ENCODE measurements around the gene SPOCK1. TPM values are rescaled to one million over a fixed set of nuclear protein-coding genes. Genes with fewer than 3 reads are reported as not detected.

Gene SPOCK1
- total and polyA plus RNA-seq, 9 of the 15 experiments (the other 6 are each of a cell fraction or from before 2014, with no cell fraction given), result 0.01 to 0.35 (median 0.04) TPM; not detected in 6

DNA sequence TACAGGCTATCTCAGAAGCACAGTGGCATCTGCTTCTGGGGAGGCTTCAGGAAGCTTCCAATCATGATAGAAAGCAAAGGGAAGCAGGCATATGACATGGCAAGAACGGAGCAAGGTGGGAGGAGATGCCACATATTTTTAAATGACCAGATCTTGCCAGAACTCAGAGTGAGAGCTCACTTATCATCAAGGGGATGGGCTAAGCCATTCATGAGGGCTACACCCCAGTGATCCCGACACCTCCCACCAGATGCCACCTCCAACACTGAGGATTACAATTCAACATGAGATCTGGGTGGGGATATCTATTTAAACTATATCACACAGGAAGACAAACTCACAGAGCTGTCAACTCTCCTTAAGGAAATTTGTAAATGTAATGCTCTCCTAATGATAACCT, 258.8 kb downstream of the SPOCK1 start:
- no peak for FAIRE-seq
- 0% methylated on average over 2 of the region's 2 CpGs for WGBS (ENCODE audit: insufficient coverage, low coverage, missing lambda C conversion rate)
- CTCF ChIA-PET (ENCODE audit: low intra/inter-chr PET ratio), result no interaction called here

More for the DNA sequence above, 258.8 kb downstream of the SPOCK1 start:
- Histone ChIP-seq H3K9ac (ENCODE audit: insufficient read depth in 1 of 2, low read depth in 2 of 2, low read length in 2 of 2) (no peak overlapping the region), H3K4me3 (no peak overlapping the region), H3K79me2 (ENCODE audit: control insufficient read depth, insufficient read depth, low read length) (no peaks in the 10 kb centered on the region), H3K4me2 (ENCODE audit: insufficient read depth, low read length) (no peak overlapping the region), H3K9me1 (ENCODE audit: control insufficient read depth, insufficient read depth, low read length) (no peaks in the 10 kb centered on the region), H3K27ac (ENCODE audit: extremely low read depth, low read depth, low read length) (no peak overlapping the region), H3K36me3 (ENCODE audit: control insufficient read depth, insufficient read depth, low read length) (no peaks in the 10 kb centered on the region), H3K9me3 (replicated peaks; ENCODE audit: control insufficient read depth, insufficient read depth, low read depth, low read length) (no peaks in the 10 kb centered on the region), H2AFZ (ENCODE audit: low read depth, low read length) (no peak overlapping the region), H3K4me1 (replicated peaks in 1 of 2; ENCODE audit: control insufficient read depth in 2 of 2, insufficient read depth in 2 of 2, low read length in 2 of 2) (no peaks in the 10 kb centered on the region), H4K20me1 (replicated peaks; ENCODE audit: control insufficient read depth, insufficient read depth, low read length) (no peaks in the 10 kb centered on the region), H3K27me3 (ENCODE audit: control insufficient read depth in 2 of 2, insufficient read depth in 2 of 2, low read length in 2 of 2) (no peaks in the 10 kb centered on the region)
- POLR2A ChIA-PET, result no interaction called here
- in situ Hi-C loops (cut with MboI), result no loop called here
- BruUV-seq (replicated peaks), result no TSS peak
- intact Hi-C loops (cut with micrococcal nuclease), result no loop called here
- no peak for TF ChIP-seq DIDO1 (tag; IDR thresholded peaks at IDR 0.05; ENCODE audit: low read depth)
- no peak for TF ChIP-seq ZNF175 (CRISPR knock-in tag; IDR thresholded peaks at IDR 0.05; ENCODE audit: low read depth)
- TF ChIP-seq NFIC (IDR thresholded peaks at IDR 0.05), result no peak
- no peak for TF ChIP-seq ZSCAN29 (IDR thresholded peaks at IDR 0.05)
- TF ChIP-seq CHCHD3 (CRISPR knock-in tag; IDR thresholded peaks at IDR 0.05), result no peak
- no peak for TF ChIP-seq ZNF551 (CRISPR knock-in tag; IDR thresholded peaks at IDR 0.05)
- TF ChIP-seq, protein P1, sequence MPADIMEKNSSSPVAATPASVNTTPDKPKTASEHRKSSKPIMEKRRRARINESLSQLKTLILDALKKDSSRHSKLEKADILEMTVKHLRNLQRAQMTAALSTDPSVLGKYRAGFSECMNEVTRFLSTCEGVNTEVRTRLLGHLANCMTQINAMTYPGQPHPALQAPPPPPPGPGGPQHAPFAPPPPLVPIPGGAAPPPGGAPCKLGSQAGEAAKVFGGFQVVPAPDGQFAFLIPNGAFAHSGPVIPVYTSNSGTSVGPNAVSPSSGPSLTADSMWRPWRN (IDR thresholded peaks at IDR 0.05; ENCODE audit: low read depth), result no peak
- TF ChIP-seq HMBOX1 (IDR thresholded peaks at IDR 0.05), result no peak
- no peak for TF ChIP-seq CCNT2 (IDR thresholded peaks at IDR 0.05; ENCODE audit: borderline replicate concordance, extremely low read depth, insufficient read length, low read depth, low read length)
- TF ChIP-seq MAFG (tag; conservative IDR thresholded peaks at IDR 0.05), result no peak
- TF ChIP-seq CREBBP (IDR thresholded peaks at IDR 0.05; ENCODE audit: low read depth, low read length), result no peak
- TF ChIP-seq, protein P2, sequence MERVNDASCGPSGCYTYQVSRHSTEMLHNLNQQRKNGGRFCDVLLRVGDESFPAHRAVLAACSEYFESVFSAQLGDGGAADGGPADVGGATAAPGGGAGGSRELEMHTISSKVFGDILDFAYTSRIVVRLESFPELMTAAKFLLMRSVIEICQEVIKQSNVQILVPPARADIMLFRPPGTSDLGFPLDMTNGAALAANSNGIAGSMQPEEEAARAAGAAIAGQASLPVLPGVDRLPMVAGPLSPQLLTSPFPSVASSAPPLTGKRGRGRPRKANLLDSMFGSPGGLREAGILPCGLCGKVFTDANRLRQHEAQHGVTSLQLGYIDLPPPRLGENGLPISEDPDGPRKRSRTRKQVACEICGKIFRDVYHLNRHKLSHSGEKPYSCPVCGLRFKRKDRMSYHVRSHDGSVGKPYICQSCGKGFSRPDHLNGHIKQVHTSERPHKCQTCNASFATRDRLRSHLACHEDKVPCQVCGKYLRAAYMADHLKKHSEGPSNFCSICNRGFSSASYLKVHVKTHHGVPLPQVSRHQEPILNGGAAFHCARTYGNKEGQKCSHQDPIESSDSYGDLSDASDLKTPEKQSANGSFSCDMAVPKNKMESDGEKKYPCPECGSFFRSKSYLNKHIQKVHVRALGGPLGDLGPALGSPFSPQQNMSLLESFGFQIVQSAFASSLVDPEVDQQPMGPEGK (CRISPR knock-in tag; IDR thresholded peaks at IDR 0.05; ENCODE audit: borderline replicate concordance), result no peak
- TF ChIP-seq PYGO2 (tag; IDR thresholded peaks at IDR 0.05), result no peak
- no peak for ATAC-seq
- no peak for DNase-seq (ENCODE audit: extremely low read depth in 1 of 4, low spot score in 3 of 4)
